ENCODE data around the gene ERBIN. TPM values are rescaled to one million over a fixed set of nuclear protein-coding genes. Genes with fewer than 3 reads are reported as not detected.

ERBIN gene
- total RNA-seq, 1 donor from 2014 or later, result 12.0 TPM

DNA sequence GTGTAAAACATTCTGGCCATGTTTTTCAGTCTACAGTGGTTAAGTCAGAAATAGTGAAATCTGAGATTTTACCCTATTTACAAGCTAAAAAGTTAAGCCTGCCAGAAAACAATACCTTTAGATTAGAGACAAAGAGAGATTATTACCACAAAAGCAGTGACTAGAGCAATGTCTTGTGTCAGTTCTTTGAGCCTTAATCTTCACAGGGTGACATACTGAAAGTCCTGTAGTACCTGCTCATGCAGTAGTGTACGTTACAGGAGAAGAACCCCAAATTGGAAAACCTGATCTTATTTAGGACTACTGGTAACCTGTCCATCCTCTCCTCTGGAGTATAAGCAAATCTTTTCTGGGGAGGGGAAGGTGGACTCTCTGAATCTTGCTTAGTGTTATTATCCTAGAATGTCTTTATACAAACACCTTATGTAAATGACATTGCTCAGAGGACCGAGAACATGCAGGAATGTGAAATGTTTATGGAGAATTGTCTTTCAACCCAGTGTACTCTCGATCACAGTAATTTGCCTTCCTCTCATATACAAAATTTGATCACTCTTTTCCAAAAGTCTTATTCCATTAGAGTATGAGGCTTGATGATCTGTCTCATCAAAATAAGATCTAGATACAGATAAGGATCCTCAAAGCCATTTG, 55.7 kb downstream of the ERBIN start:
- intact Hi-C loops (cut with DNase I), result no loop called here
- no peaks in the 10 kb centered on the region for H3K9me3 ChIP-seq
- no peak for TF ChIP-seq CTCF (IDR thresholded peaks at IDR 0.05)
- no peak overlapping the region for H3K4me3 ChIP-seq
- no peaks in the 10 kb centered on the region for H3K36me3 ChIP-seq
- H3K27ac ChIP-seq, result no peak overlapping the region
- H3K4me1 ChIP-seq, result peaks cover 0 to 15% of the 10 kb centered on the region in 2 donors
- H3K27me3 ChIP-seq, result no peaks in the 10 kb centered on the region
- no peak for DNase-seq (ENCODE audit: low spot score in 2 of 2)

GRCh38 chr5:65982635-65983034, 56.3 kb downstream of the ERBIN start:
- intact Hi-C loops (cut with DNase I), result no loop called here
- TF ChIP-seq CTCF (IDR thresholded peaks at IDR 0.05), result no peak
- Histone ChIP-seq H3K36me3 (no peaks in the 10 kb centered on the region), H3K9me3 (no peaks in the 10 kb centered on the region), H3K27ac (no peak overlapping the region), H3K4me3 (no peak overlapping the region), H3K27me3 (no peaks in the 10 kb centered on the region), H3K4me1 (peaks cover 0 to 15% of the 10 kb centered on the region in 2 donors)
- no peak for DNase-seq (ENCODE audit: low spot score in 2 of 2)

DNA sequence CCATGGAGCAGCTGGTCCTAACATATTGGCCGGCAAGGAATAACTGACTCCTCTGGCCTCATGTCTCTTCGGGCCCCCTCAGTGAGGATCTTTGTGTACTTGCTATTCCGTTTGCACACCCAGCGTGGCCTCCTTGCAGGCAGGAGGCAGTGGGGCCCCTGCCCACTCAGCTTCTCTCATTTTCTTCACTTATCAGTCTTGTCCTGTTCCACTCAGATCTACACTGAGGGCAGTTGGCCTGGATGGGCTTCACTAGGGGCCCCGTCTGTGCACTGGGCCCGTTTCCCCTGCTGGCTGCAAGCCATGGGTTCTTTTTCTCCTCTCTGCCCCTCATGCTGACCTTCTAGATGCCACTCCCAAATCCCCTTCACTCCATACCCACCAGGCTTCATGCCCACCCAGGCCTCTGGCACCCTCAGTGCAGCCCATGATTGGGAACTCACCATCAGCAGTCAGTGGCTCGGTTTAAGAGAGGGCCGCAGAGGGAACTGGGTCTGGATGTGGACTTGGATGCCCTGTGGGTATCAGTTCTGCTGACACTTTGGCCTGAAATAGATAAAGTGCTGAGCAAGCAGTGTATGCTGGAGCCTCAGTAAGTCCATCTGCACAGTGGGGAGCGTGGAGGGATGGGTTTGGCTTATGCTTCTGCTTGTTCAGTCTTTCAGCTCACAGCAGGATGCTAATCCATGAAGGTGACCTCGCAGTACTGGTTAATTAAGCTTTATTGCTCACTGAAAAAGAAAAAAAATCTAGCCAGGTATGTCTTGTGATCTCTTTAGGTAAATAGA, 57.9 kb downstream of the ERBIN start:
- no peak for DNase-seq (ENCODE audit: low spot score in 2 of 2)
- no peaks in the 10 kb centered on the region for H3K27me3 ChIP-seq
- no peak for TF ChIP-seq CTCF (IDR thresholded peaks at IDR 0.05)
- intact Hi-C loops (cut with DNase I), result no loop called here
- H3K4me3 ChIP-seq, result no peak overlapping the region
- H3K36me3 ChIP-seq, result no peaks in the 10 kb centered on the region
- peaks cover 0 to 15% of the 10 kb centered on the region in 2 donors for H3K4me1 ChIP-seq
- no peak overlapping the region for H3K27ac ChIP-seq
- no peaks in the 10 kb centered on the region for H3K9me3 ChIP-seq

DNA sequence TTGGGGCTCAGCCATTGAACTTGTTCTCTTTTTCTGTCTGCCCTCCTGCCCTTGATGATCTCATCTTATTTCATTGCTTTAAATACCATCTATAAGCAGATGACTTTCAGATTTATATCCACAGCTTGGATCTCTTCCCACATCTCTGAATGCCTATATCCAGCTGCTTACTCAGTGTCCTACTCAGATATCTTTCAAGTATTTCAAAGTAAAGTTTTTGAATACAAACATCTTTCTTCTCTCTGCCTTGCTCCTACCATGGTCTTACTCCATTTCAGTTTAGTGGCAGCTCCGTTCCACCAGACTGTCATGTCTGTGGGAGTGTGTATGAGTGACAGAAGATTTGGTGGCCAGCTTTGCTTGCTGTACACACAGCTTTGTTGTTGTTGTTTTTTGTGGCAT, 59.7 kb downstream of the ERBIN start:
- DNase-seq (ENCODE audit: low spot score in 2 of 2), result no peak
- Histone ChIP-seq H3K36me3 (no peaks in the 10 kb centered on the region), H3K4me3 (no peak overlapping the region), H3K27me3 (no peaks in the 10 kb centered on the region), H3K27ac (no peak overlapping the region), H3K9me3 (no peaks in the 10 kb centered on the region), H3K4me1 (peaks cover 0 to 15% of the 10 kb centered on the region in 2 donors)
- intact Hi-C loops (cut with DNase I), result no loop called here
- TF ChIP-seq CTCF (IDR thresholded peaks at IDR 0.05), result no peak

- no peak for TF ChIP-seq CTCF (IDR thresholded peaks at IDR 0.05)
- Histone ChIP-seq H3K27me3 (no peaks in the 10 kb centered on the region), H3K4me1 (peaks cover 0 to 15% of the 10 kb centered on the region in 2 donors), H3K9me3 (no peaks in the 10 kb centered on the region), H3K27ac (no peak overlapping the region), H3K4me3 (no peak overlapping the region), H3K36me3 (no peaks in the 10 kb centered on the region)
- DNase-seq (ENCODE audit: low spot score in 2 of 2), result no peak
- intact Hi-C loops (cut with DNase I), result no loop called here
Observed at GRCh38 chr5:65986796-65987195, 60.4 kb downstream of the ERBIN start.

All from ascending aorta (tissue), 2 donors.